ENCODE data around the gene STAB1. TPM values are rescaled to one million over a fixed set of nuclear protein-coding genes. Genes with fewer than 3 reads are reported as not detected.
A peak's percentile ranks its signal among the peaks of the same experiment; 100 is the strongest.

The STAB1 gene
- polyA plus RNA-seq, 4 donors: 2.0 to 72.1 (median 24.4) TPM

GRCh38 chr3:52537726-52538421 is 42.7 kb downstream of the STAB1 start:
- H3K4me3 ChIP-seq (ENCODE audit: low read depth in 1 of 3, low read length in 3 of 3): peak overlapping the region in 2 of 3 donors; percentile 68 to 88
- H3K4me1 ChIP-seq (ENCODE audit: control insufficient read depth in 3 of 3, insufficient read depth in 2 of 3, low read depth in 1 of 3, low read length in 2 of 3): peaks cover 5 to 13% (median 13%) of the 10 kb centered on the region in 3 donors
- H3K9me3 ChIP-seq (ENCODE audit: control insufficient read depth in 2 of 2, insufficient read depth in 1 of 2, low read depth in 1 of 2, low read length in 1 of 2): no peaks in the 10 kb centered on the region
- FAIRE-seq (no peak), DNase-seq (no peak)
- WGBS, 3 donors: 67 to 77% (median 74%) methylated on average over 7 of the region's 7 CpGs
- peak overlapping the region in 2 of 3 donors; percentile 21 to 87 for H3K27ac ChIP-seq (ENCODE audit: low read depth in 1 of 3, low read length in 2 of 3)
- no peaks in the 10 kb centered on the region for H3K27me3 ChIP-seq (ENCODE audit: control insufficient read depth in 3 of 3, insufficient read depth in 3 of 3, low read length in 3 of 3)
- peaks cover 0 to 6% (median 0%) of the 10 kb centered on the region in 3 donors for H3K36me3 ChIP-seq (ENCODE audit: control insufficient read depth in 3 of 3, insufficient read depth in 2 of 3, low read depth in 1 of 3, low read length in 3 of 3)

GRCh38 chr3:52539010-52539653 is 44.0 kb downstream of the STAB1 start:
- no peaks in the 10 kb centered on the region for H3K27me3 ChIP-seq (ENCODE audit: control insufficient read depth in 3 of 3, insufficient read depth in 3 of 3, low read length in 3 of 3)
- 83 to 92% (median 89%) methylated on average over 5 of the region's 5 CpGs for WGBS, 3 donors
- H3K9me3 ChIP-seq (ENCODE audit: control insufficient read depth in 2 of 2, insufficient read depth in 1 of 2, low read depth in 1 of 2, low read length in 1 of 2): no peaks in the 10 kb centered on the region
- no peak overlapping the region for H3K4me3 ChIP-seq (ENCODE audit: low read depth in 1 of 3, low read length in 3 of 3)
- DNase-seq (no peak), FAIRE-seq (no peak)
- peaks cover 5 to 13% (median 13%) of the 10 kb centered on the region in 3 donors for H3K4me1 ChIP-seq (ENCODE audit: control insufficient read depth in 3 of 3, insufficient read depth in 2 of 3, low read depth in 1 of 3, low read length in 2 of 3)
- peaks cover 0 to 10% (median 0%) of the 10 kb centered on the region in 3 donors for H3K36me3 ChIP-seq (ENCODE audit: control insufficient read depth in 3 of 3, insufficient read depth in 2 of 3, low read depth in 1 of 3, low read length in 3 of 3)
- H3K27ac ChIP-seq (ENCODE audit: low read depth in 1 of 3, low read length in 2 of 3): no peak overlapping the region

GRCh38 chr3:52541050-52541449 is 45.9 kb downstream of the STAB1 start:
- no peaks in the 10 kb centered on the region for H3K9me3 ChIP-seq (ENCODE audit: control insufficient read depth in 2 of 2, insufficient read depth in 1 of 2, low read depth in 1 of 2, low read length in 1 of 2)
- DNase-seq (no peak), FAIRE-seq (no peak)
- H3K4me1 ChIP-seq (ENCODE audit: control insufficient read depth in 3 of 3, insufficient read depth in 2 of 3, low read depth in 1 of 3, low read length in 2 of 3): peaks cover 0 to 13% (median 5%) of the 10 kb centered on the region in 3 donors
- no peak overlapping the region for H3K4me3 ChIP-seq (ENCODE audit: low read depth in 1 of 3, low read length in 3 of 3)
- H3K27ac ChIP-seq (ENCODE audit: low read depth in 1 of 3, low read length in 2 of 3): no peak overlapping the region
- H3K36me3 ChIP-seq (ENCODE audit: control insufficient read depth in 3 of 3, insufficient read depth in 2 of 3, low read depth in 1 of 3, low read length in 3 of 3): peaks cover 0 to 19% (median 2%) of the 10 kb centered on the region in 3 donors
- WGBS, 3 donors: 81 to 88% (median 84%) methylated on average over 2 of the region's 2 CpGs
- H3K27me3 ChIP-seq (ENCODE audit: control insufficient read depth in 3 of 3, insufficient read depth in 3 of 3, low read length in 3 of 3): no peaks in the 10 kb centered on the region

- WGBS, 3 donors: 91 to 96% (median 93%) methylated on average over 4 of the region's 4 CpGs
- FAIRE-seq (no peak), DNase-seq (no peak)
- Histone ChIP-seq H3K4me3 (ENCODE audit: low read depth in 1 of 3, low read length in 3 of 3) (no peak overlapping the region), H3K9me3 (ENCODE audit: control insufficient read depth in 2 of 2, insufficient read depth in 1 of 2, low read depth in 1 of 2, low read length in 1 of 2) (no peaks in the 10 kb centered on the region), H3K27me3 (ENCODE audit: control insufficient read depth in 3 of 3, insufficient read depth in 3 of 3, low read length in 3 of 3) (no peaks in the 10 kb centered on the region), H3K4me1 (ENCODE audit: control insufficient read depth in 3 of 3, insufficient read depth in 2 of 3, low read depth in 1 of 3, low read length in 2 of 3) (no peaks in the 10 kb centered on the region), H3K36me3 (ENCODE audit: control insufficient read depth in 3 of 3, insufficient read depth in 2 of 3, low read depth in 1 of 3, low read length in 3 of 3) (peaks cover 2 to 31% (median 8%) of the 10 kb centered on the region in 3 donors), H3K27ac (ENCODE audit: low read depth in 1 of 3, low read length in 2 of 3) (no peak overlapping the region)
These were observed 49.8 kb downstream of the STAB1 start for GRCh38 chr3:52544937-52545336.

GRCh38 chr3:52546111-52546901 is 51.2 kb downstream of the STAB1 start:
- Histone ChIP-seq H3K36me3 (ENCODE audit: control insufficient read depth in 3 of 3, insufficient read depth in 2 of 3, low read depth in 1 of 3, low read length in 3 of 3) (peaks cover 2 to 40% (median 13%) of the 10 kb centered on the region in 3 donors), H3K9me3 (ENCODE audit: control insufficient read depth in 2 of 2, insufficient read depth in 1 of 2, low read depth in 1 of 2, low read length in 1 of 2) (no peaks in the 10 kb centered on the region), H3K4me1 (ENCODE audit: control insufficient read depth in 3 of 3, insufficient read depth in 2 of 3, low read depth in 1 of 3, low read length in 2 of 3) (no peaks in the 10 kb centered on the region), H3K27me3 (ENCODE audit: control insufficient read depth in 3 of 3, insufficient read depth in 3 of 3, low read length in 3 of 3) (no peaks in the 10 kb centered on the region), H3K27ac (ENCODE audit: low read depth in 1 of 3, low read length in 2 of 3) (no peak overlapping the region), H3K4me3 (ENCODE audit: low read depth in 1 of 3, low read length in 3 of 3) (no peak overlapping the region)
- FAIRE-seq (no peak), DNase-seq (no peak)
- 60 to 79% (median 70%) methylated on average over 3 of the region's 3 CpGs for WGBS, 3 donors

GRCh38 chr3:52547143-52547542 is 52.0 kb downstream of the STAB1 start:
- peaks cover 4 to 42% (median 17%) of the 10 kb centered on the region in 3 donors for H3K36me3 ChIP-seq (ENCODE audit: control insufficient read depth in 3 of 3, insufficient read depth in 2 of 3, low read depth in 1 of 3, low read length in 3 of 3)
- no peak for DNase-seq
- no peaks in the 10 kb centered on the region for H3K27me3 ChIP-seq (ENCODE audit: control insufficient read depth in 3 of 3, insufficient read depth in 3 of 3, low read length in 3 of 3)
- H3K27ac ChIP-seq (ENCODE audit: low read depth in 1 of 3, low read length in 2 of 3): no peak overlapping the region
- H3K4me3 ChIP-seq (ENCODE audit: low read depth in 1 of 3, low read length in 3 of 3): no peak overlapping the region
- FAIRE-seq: no peak
- 80 to 84% (median 80%) methylated on average over 2 of the region's 2 CpGs for WGBS, 3 donors
- no peaks in the 10 kb centered on the region for H3K9me3 ChIP-seq (ENCODE audit: control insufficient read depth in 2 of 2, insufficient read depth in 1 of 2, low read depth in 1 of 2, low read length in 1 of 2)
- no peaks in the 10 kb centered on the region for H3K4me1 ChIP-seq (ENCODE audit: control insufficient read depth in 3 of 3, insufficient read depth in 2 of 3, low read depth in 1 of 3, low read length in 2 of 3)

- Histone ChIP-seq H3K36me3 (ENCODE audit: control insufficient read depth in 3 of 3, insufficient read depth in 2 of 3, low read depth in 1 of 3, low read length in 3 of 3) (peaks cover 13 to 46% (median 28%) of the 10 kb centered on the region in 3 donors), H3K4me1 (ENCODE audit: control insufficient read depth in 3 of 3, insufficient read depth in 2 of 3, low read depth in 1 of 3, low read length in 2 of 3) (no peaks in the 10 kb centered on the region), H3K27me3 (ENCODE audit: control insufficient read depth in 3 of 3, insufficient read depth in 3 of 3, low read length in 3 of 3) (no peaks in the 10 kb centered on the region), H3K9me3 (ENCODE audit: control insufficient read depth in 2 of 2, insufficient read depth in 1 of 2, low read depth in 1 of 2, low read length in 1 of 2) (no peaks in the 10 kb centered on the region), H3K4me3 (ENCODE audit: low read depth in 1 of 3, low read length in 3 of 3) (no peak overlapping the region), H3K27ac (ENCODE audit: low read depth in 1 of 3, low read length in 2 of 3) (no peak overlapping the region)
- DNase-seq: no peak
- FAIRE-seq: no peak
These were observed 56.0 kb downstream of the STAB1 start for GRCh38 chr3:52551118-52551517.

GRCh38 chr3:52552089-52552488 is 57.0 kb downstream of the STAB1 start:
- no peak overlapping the region for H3K27ac ChIP-seq (ENCODE audit: low read depth in 1 of 3, low read length in 2 of 3)
- peaks cover 0 to 4% (median 0%) of the 10 kb centered on the region in 3 donors for H3K4me1 ChIP-seq (ENCODE audit: control insufficient read depth in 3 of 3, insufficient read depth in 2 of 3, low read depth in 1 of 3, low read length in 2 of 3)
- no peaks in the 10 kb centered on the region for H3K9me3 ChIP-seq (ENCODE audit: control insufficient read depth in 2 of 2, insufficient read depth in 1 of 2, low read depth in 1 of 2, low read length in 1 of 2)
- FAIRE-seq (no peak), DNase-seq (no peak)
- no peak overlapping the region for H3K4me3 ChIP-seq (ENCODE audit: low read depth in 1 of 3, low read length in 3 of 3)
- H3K36me3 ChIP-seq (ENCODE audit: control insufficient read depth in 3 of 3, insufficient read depth in 2 of 3, low read depth in 1 of 3, low read length in 3 of 3): peaks cover 13 to 46% (median 30%) of the 10 kb centered on the region in 3 donors
- no peaks in the 10 kb centered on the region for H3K27me3 ChIP-seq (ENCODE audit: control insufficient read depth in 3 of 3, insufficient read depth in 3 of 3, low read length in 3 of 3)
- WGBS, 3 donors: 84 to 90% (median 85%) methylated on average over 3 of the region's 3 CpGs
